NCI-H2196 treated with DMSO at 0.1 percent for 48 hours (cell line): ENCODE data around the gene ATXN7L3.
A peak's percentile ranks its signal among the peaks of the same experiment; 100 is the strongest.

ENCODE experiments used
- DNase-seq: peaks from one replicate; lab custom pipeline; 2025; ENCODE audit not compliant: unreplicated experiment; lab: John Stamatoyannopoulos, UW

Gene ATXN7L3

GRCh38 chr17:44218344-44219107 is 18.8 kb upstream of the ATXN7L3 start:
- DNase-seq: peak; percentile 82

- DNase-seq: no peak
These were observed 18.2 kb upstream of the ATXN7L3 start for GRCh38 chr17:44217738-44218343.

GRCh38 chr17:44216694-44217093 is 17.0 kb upstream of the ATXN7L3 start:
- DNase-seq: no peak

GRCh38 chr17:44216173-44216572 is 16.5 kb upstream of the ATXN7L3 start:
- DNase-seq: no peak

- no peak for DNase-seq
These were observed 15.2 kb upstream of the ATXN7L3 start for GRCh38 chr17:44214896-44215295.

GRCh38 chr17:44214230-44214494 is 14.5 kb upstream of the ATXN7L3 start:
- no peak for DNase-seq

- no peak for DNase-seq
These were observed 13.9 kb upstream of the ATXN7L3 start for GRCh38 chr17:44213403-44214229.

GRCh38 chr17:44212507-44213402 is 13.1 kb upstream of the ATXN7L3 start:
- DNase-seq: no peak

GRCh38 chr17:44211281-44212265 is 11.9 kb upstream of the ATXN7L3 start:
- DNase-seq: no peak

- no peak for DNase-seq
These were observed 10.9 kb upstream of the ATXN7L3 start for GRCh38 chr17:44210342-44211192.

GRCh38 chr17:44209786-44210341 is 10.2 kb upstream of the ATXN7L3 start:
- no peak for DNase-seq

GRCh38 chr17:44207743-44208142 is 8.1 kb upstream of the ATXN7L3 start:
- DNase-seq: no peak

- no peak for DNase-seq
These were observed 7.6 kb upstream of the ATXN7L3 start for GRCh38 chr17:44207319-44207718.

- no peak for DNase-seq
These were observed 7.1 kb upstream of the ATXN7L3 start for GRCh38 chr17:44206825-44207155.

GRCh38 chr17:44205962-44206824 is 6.5 kb upstream of the ATXN7L3 start:
- no peak for DNase-seq

GRCh38 chr17:44204441-44204882 is 4.8 kb upstream of the ATXN7L3 start:
- no peak for DNase-seq

- no peak for DNase-seq
These were observed 4.2 kb upstream of the ATXN7L3 start for GRCh38 chr17:44203731-44204440.
